GM23338 (cell line): ENCODE data around the gene DIO3. TPM values are rescaled to one million over a fixed set of nuclear protein-coding genes. Genes with fewer than 3 reads are reported as not detected.

Experiments used
- ATAC-seq: fragments of 200-7000 bp; cut with Tn5 transposase; 3 replicates; pipeline ENCODE4 v1.9.1; 2020
- DNase-seq: peaks from one replicate; pipeline ENCODE4 v3.0.0-alpha.2; 2015; ENCODE audit warnings: low spot score
- H2AFZ ChIP-seq: fragments of 200-600 bp; sonication (generic); 2 replicates; pipeline ENCODE4 v1.8.0; 2016; ENCODE audit warnings: antibody characterized with exemption, mild to moderate bottlenecking, moderate library complexity
- H3F3A ChIP-seq: fragments of 200-600 bp; sonication (generic); replicated peaks from 2 replicates; pipeline ENCODE4 v1.8.0; 2017; ENCODE audit warnings: antibody characterized with exemption, mixed run types, low read depth
- H3K27ac ChIP-seq: fragments of 200-600 bp; sonication (generic); 2 replicates; pipeline ENCODE4 v1.6.1; 2016; ENCODE audit warnings: low read depth
- H3K27me3 ChIP-seq: fragments of 200-600 bp; sonication (generic); 2 replicates; pipeline ENCODE4 v1.8.0; 2016; ENCODE audit warnings: mild to moderate bottlenecking, mixed run types, moderate library complexity; ENCODE audit not compliant: insufficient read depth
- H3K36me3 ChIP-seq: fragments of 200-600 bp; sonication (generic); 2 replicates; pipeline ENCODE4 v1.8.0; 2016; ENCODE audit warnings: mild to moderate bottlenecking; ENCODE audit not compliant: insufficient read depth
- H3K4me1 ChIP-seq: fragments of 200-600 bp; sonication (generic); 2 replicates; pipeline ENCODE4 v1.8.0; 2016; ENCODE audit warnings: mild to moderate bottlenecking, moderate library complexity; ENCODE audit not compliant: insufficient read depth
- H3K4me2 ChIP-seq: fragments of 200-600 bp; sonication (generic); 2 replicates; pipeline ENCODE4 v1.7.1; 2017; ENCODE audit warnings: mixed run types
- H3K4me3 ChIP-seq: fragments of 200-600 bp; sonication (generic); 2 replicates; pipeline ENCODE4 v1.6.1; 2016; ENCODE audit warnings: mixed run types
- H3K79me2 ChIP-seq: fragments of 200-600 bp; sonication (generic); replicated peaks from 2 replicates; pipeline ENCODE4 v1.8.0; 2017; ENCODE audit warnings: mild to moderate bottlenecking; ENCODE audit not compliant: insufficient read depth
- H3K9me2 ChIP-seq: fragments of 200-600 bp; sonication (generic); 2 replicates; pipeline ENCODE4 v1.8.0; 2017; ENCODE audit not compliant: insufficient read depth
- H4K20me1 ChIP-seq: fragments of 200-600 bp; sonication (generic); replicated peaks from 2 replicates; pipeline ENCODE4 v1.8.0; 2017; ENCODE audit warnings: mild to moderate bottlenecking; ENCODE audit not compliant: insufficient read depth
- H3K27ac Mint-ChIP-seq: 2 replicates; pipeline ENCODE4 v1.8.0; 2020; ENCODE audit warnings: inconsistent platforms, mild to moderate bottlenecking, moderate library complexity, mixed read lengths
- H3K27me3 Mint-ChIP-seq: 3 replicates; pipeline ENCODE4 v1.8.0; 2022; ENCODE audit warnings: low read depth, mild to moderate bottlenecking, moderate library complexity, mixed read lengths, inconsistent platforms; ENCODE audit not compliant: insufficient read depth, poor library complexity
- H3K36me3 Mint-ChIP-seq: 3 replicates; pipeline ENCODE4 v1.8.0; 2021; ENCODE audit warnings: low read depth, mild to moderate bottlenecking, inconsistent platforms, moderate library complexity, mixed read lengths
- H3K4me1 Mint-ChIP-seq: 3 replicates; pipeline ENCODE4 v1.8.0; 2020; ENCODE audit warnings: mild to moderate bottlenecking, inconsistent platforms, mixed read lengths
- H3K4me3 Mint-ChIP-seq: 3 replicates; pipeline ENCODE4 v1.8.0; 2021; ENCODE audit warnings: moderate library complexity, mild to moderate bottlenecking, inconsistent platforms, mixed read lengths
- H3K9me3 Mint-ChIP-seq: 3 replicates; pipeline ENCODE4 v1.8.0; 2020; ENCODE audit warnings: moderate library complexity, mild to moderate bottlenecking, inconsistent platforms, mixed read lengths
- CREB1 ChIP-seq: fragments of 250-450 bp; sonication (Bioruptor Pico); IDR thresholded peaks from 2 replicates; pipeline ENCODE4 v1.5.0; 2020; ENCODE audit warnings: low read depth, mild to moderate bottlenecking, moderate library complexity
- EZH2 ChIP-seq: fragments of 200-600 bp; sonication (generic); IDR thresholded peaks from one replicate; pipeline ENCODE4 v1.8.0; 2017; ENCODE audit warnings: antibody characterized with exemption, mild to moderate bottlenecking, low read depth; ENCODE audit not compliant: unreplicated experiment
- EZH2phosphoT487 ChIP-seq: fragments of 200-600 bp; sonication (generic); IDR thresholded peaks from one replicate; pipeline ENCODE4 v1.8.1; 2018; ENCODE audit warnings: antibody characterized with exemption; ENCODE audit not compliant: unreplicated experiment
- JUNB ChIP-seq: IDR thresholded peaks from one replicate; pipeline ENCODE4 v1.6.1; 2016; ENCODE audit warnings: antibody characterized with exemption; ENCODE audit not compliant: unreplicated experiment
- NANOG ChIP-seq: IDR thresholded peaks from 2 replicates; pipeline ENCODE4 v1.6.1; 2016; ENCODE audit warnings: antibody characterized with exemption, borderline replicate concordance
- POLR2AphosphoS5 ChIP-seq: IDR thresholded peaks from 2 replicates; pipeline ENCODE4 v1.6.1; 2016; ENCODE audit warnings: antibody characterized with exemption, low read depth
- STAT1 ChIP-seq: IDR thresholded peaks from one replicate; pipeline ENCODE4 v1.6.1; 2016; ENCODE audit warnings: antibody characterized with exemption; ENCODE audit not compliant: unreplicated experiment
- ZNF114 ChIP-seq: fragments of 250-450 bp; sonication (Bioruptor Pico); IDR thresholded peaks from 2 replicates; pipeline ENCODE4 v1.5.0; 2020; ENCODE audit warnings: mild to moderate bottlenecking, moderate library complexity
- ZNF331 ChIP-seq: fragments of 250-450 bp; sonication (Bioruptor Pico); IDR thresholded peaks from 2 replicates; pipeline ENCODE4 v1.5.0; 2020; ENCODE audit warnings: low read depth, mild to moderate bottlenecking, moderate library complexity
- ZNF462 ChIP-seq: fragments of 250-450 bp; sonication (Bioruptor Pico); IDR thresholded peaks from 2 replicates; pipeline ENCODE4 v1.5.0; 2020; ENCODE audit warnings: mild to moderate bottlenecking, moderate library complexity
- polyA plus RNA-seq: library from polyadenylated mRNA; unstranded; fragments of >200 nt; fragmentation: Nextera tagmentation; extraction: Ambion mirVana; gene quantifications from 2 replicates; pipeline ENCODE4 v1.2.1, GENCODE V29; 2016
- total RNA-seq: library from RNA; depleted of rRNA; stranded (reverse); fragments of >200 nt; shearing (Covaris generic); gene quantifications from 2 replicates; pipeline ENCODE4 v1.2.3, GENCODE V29; 2014
- TF ChIP-seq, protein P1 (sequence below): IDR thresholded peaks from one replicate; pipeline ENCODE4 v1.6.1; 2018; ENCODE audit warnings: antibody characterized with exemption; ENCODE audit not compliant: unreplicated experiment
- TF ChIP-seq, protein P2 (sequence below): IDR thresholded peaks from 2 replicates; pipeline ENCODE4 v1.6.1; 2016; ENCODE audit warnings: antibody characterized with exemption
- TF ChIP-seq, protein P3 (sequence below), 2 experiments: fragments of 200-600 bp in 1 of 2; sonication (generic) in 1 of 2; conservative IDR thresholded peaks; 2 replicates each; pipeline versions ENCODE4 v1.5.1 to v1.6.1; 2016 to 2017; ENCODE audit warnings: antibody characterized with exemption in 2 of 2, low read depth in 2 of 2, mild to moderate bottlenecking in 2 of 2, moderate library complexity in 1 of 2

The DIO3 gene
- total and polyA plus RNA-seq, 2 experiments from 2014 or later: 0.10 to 0.28 TPM

DNA sequence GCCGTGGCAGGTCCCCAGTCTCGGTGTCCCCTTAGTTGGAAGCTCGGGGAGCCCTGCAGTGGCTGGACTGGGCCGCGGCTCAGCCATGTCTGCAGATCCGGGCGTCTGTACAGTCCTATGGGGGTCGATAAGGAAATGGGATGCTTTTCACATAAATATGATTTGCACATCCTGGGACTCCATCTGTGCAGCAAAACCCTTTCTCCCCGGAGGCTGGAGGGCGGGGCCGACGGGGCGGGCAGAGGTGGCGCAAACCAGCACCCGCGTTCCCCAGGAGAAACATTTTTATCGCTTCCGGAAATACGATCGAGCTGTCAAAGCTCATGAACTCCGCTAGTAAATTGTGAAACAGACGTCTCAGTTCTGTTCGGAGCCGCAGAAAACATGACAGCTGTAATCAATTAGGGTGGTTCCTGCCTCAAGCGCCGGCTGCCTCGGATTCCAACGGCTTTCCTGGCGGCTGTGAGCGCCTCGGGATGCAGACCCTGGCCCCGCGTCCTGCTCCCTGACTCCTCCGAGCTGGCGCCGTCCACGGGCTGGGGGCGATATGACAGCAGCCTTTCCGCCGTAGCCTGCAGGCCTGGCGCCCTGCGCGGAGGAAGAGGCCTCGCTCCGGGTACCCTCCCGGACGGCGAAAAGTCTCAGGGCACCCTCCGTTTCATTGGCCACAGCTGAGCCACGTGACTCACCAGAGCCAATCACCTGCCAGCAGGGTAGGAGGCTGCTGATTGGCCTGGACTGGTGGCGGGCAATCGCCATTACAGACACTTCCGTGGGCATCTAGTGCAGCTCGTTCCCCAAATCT, 23.0 kb downstream of the DIO3 start:
- peaks cover 3% of the 10 kb centered on the region for H3K27me3 Mint-ChIP-seq
- H3K36me3 Mint-ChIP-seq: no peaks in the 10 kb centered on the region
- H3K9me2 ChIP-seq: no peaks in the 10 kb centered on the region
- no peaks in the 10 kb centered on the region for H3K9me3 Mint-ChIP-seq
- no peak overlapping the region for H3K27ac ChIP-seq
- no peaks in the 10 kb centered on the region for H3K36me3 ChIP-seq
- ATAC-seq: no peak; the same call in 2 of the 3 replicates
- H3F3A ChIP-seq: no peaks in the 10 kb centered on the region
- no peak overlapping the region for H3K4me3 ChIP-seq
- peak overlapping the region; percentile 63; the same call in 1 of the 2 replicates for H2AFZ ChIP-seq
- no peaks in the 10 kb centered on the region for H3K4me1 ChIP-seq
- H3K27ac Mint-ChIP-seq: no peak overlapping the region
- H3K4me2 ChIP-seq: no peak overlapping the region
- H3K4me3 Mint-ChIP-seq: no peak overlapping the region
- H3K79me2 ChIP-seq: no peaks in the 10 kb centered on the region
- H4K20me1 ChIP-seq: no peaks in the 10 kb centered on the region
- peak; percentile 26 for DNase-seq
- TF ChIP-seq STAT1 (no peak), ZNF114 (no peak), EZH2phosphoT487 (no peak), EZH2 (no peak), NANOG (no peak), ZNF462 (no peak), JUNB (no peak), POLR2AphosphoS5 (no peak), ZNF331 (CRISPR knock-in tag) (no peak), CREB1 (CRISPR knock-in tag) (no peak)
- TF ChIP-seq, protein P1, sequence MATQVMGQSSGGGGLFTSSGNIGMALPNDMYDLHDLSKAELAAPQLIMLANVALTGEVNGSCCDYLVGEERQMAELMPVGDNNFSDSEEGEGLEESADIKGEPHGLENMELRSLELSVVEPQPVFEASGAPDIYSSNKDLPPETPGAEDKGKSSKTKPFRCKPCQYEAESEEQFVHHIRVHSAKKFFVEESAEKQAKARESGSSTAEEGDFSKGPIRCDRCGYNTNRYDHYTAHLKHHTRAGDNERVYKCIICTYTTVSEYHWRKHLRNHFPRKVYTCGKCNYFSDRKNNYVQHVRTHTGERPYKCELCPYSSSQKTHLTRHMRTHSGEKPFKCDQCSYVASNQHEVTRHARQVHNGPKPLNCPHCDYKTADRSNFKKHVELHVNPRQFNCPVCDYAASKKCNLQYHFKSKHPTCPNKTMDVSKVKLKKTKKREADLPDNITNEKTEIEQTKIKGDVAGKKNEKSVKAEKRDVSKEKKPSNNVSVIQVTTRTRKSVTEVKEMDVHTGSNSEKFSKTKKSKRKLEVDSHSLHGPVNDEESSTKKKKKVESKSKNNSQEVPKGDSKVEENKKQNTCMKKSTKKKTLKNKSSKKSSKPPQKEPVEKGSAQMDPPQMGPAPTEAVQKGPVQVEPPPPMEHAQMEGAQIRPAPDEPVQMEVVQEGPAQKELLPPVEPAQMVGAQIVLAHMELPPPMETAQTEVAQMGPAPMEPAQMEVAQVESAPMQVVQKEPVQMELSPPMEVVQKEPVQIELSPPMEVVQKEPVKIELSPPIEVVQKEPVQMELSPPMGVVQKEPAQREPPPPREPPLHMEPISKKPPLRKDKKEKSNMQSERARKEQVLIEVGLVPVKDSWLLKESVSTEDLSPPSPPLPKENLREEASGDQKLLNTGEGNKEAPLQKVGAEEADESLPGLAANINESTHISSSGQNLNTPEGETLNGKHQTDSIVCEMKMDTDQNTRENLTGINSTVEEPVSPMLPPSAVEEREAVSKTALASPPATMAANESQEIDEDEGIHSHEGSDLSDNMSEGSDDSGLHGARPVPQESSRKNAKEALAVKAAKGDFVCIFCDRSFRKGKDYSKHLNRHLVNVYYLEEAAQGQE: no peak
- TF ChIP-seq, protein P2, sequence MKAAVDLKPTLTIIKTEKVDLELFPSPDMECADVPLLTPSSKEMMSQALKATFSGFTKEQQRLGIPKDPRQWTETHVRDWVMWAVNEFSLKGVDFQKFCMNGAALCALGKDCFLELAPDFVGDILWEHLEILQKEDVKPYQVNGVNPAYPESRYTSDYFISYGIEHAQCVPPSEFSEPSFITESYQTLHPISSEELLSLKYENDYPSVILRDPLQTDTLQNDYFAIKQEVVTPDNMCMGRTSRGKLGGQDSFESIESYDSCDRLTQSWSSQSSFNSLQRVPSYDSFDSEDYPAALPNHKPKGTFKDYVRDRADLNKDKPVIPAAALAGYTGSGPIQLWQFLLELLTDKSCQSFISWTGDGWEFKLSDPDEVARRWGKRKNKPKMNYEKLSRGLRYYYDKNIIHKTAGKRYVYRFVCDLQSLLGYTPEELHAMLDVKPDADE: no peak
- TF ChIP-seq, protein P3, sequence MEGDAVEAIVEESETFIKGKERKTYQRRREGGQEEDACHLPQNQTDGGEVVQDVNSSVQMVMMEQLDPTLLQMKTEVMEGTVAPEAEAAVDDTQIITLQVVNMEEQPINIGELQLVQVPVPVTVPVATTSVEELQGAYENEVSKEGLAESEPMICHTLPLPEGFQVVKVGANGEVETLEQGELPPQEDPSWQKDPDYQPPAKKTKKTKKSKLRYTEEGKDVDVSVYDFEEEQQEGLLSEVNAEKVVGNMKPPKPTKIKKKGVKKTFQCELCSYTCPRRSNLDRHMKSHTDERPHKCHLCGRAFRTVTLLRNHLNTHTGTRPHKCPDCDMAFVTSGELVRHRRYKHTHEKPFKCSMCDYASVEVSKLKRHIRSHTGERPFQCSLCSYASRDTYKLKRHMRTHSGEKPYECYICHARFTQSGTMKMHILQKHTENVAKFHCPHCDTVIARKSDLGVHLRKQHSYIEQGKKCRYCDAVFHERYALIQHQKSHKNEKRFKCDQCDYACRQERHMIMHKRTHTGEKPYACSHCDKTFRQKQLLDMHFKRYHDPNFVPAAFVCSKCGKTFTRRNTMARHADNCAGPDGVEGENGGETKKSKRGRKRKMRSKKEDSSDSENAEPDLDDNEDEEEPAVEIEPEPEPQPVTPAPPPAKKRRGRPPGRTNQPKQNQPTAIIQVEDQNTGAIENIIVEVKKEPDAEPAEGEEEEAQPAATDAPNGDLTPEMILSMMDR (conservative IDR thresholded peaks at IDR 0.05; ENCODE audit: low read depth in 2 of 2): no peak
- no peaks in the 10 kb centered on the region; the same call in 2 of the 3 replicates for H3K4me1 Mint-ChIP-seq
- no peaks in the 10 kb centered on the region for H3K27me3 ChIP-seq
